Lung (tissue), 12 donors: ENCODE results near the gene SHISA7. TPM values are rescaled to one million over a fixed set of nuclear protein-coding genes. Genes with fewer than 3 reads are reported as not detected.
A peak's percentile ranks its signal among the peaks of the same experiment; 100 is the strongest.

Source experiments
- ATAC-seq: fragments of 200-7000 bp; cut with Tn5 transposase; one replicate; pipeline ENCODE4 v1.9.1; 2020; ENCODE audit warnings: moderate number of reproducible peaks; ENCODE audit not compliant: insufficient read depth, low FRiP score
- DNase-seq, 3 donors: peaks; one replicate each; pipeline ENCODE4 v3.0.0-alpha.2; 2013 to 2017
- H3K27ac ChIP-seq, 2 donors: one replicate each; pipeline ENCODE4 v1.5.1; 2013; ENCODE audit warnings: mild to moderate bottlenecking in 2 of 2, moderate library complexity in 2 of 2, control low read depth in 1 of 2, inconsistent platforms in 1 of 2, low read depth in 1 of 2, low read length in 1 of 2
- H3K27me3 ChIP-seq, 3 donors: one replicate each; pipeline ENCODE4 v1.5.1; 2013; ENCODE audit warnings: low read length in 2 of 3; ENCODE audit not compliant: control insufficient read depth in 3 of 3, insufficient read depth in 3 of 3
- H3K36me3 ChIP-seq, 4 donors: one replicate each; pipeline ENCODE4 v1.5.1; 2013; ENCODE audit warnings: low read length in 4 of 4, mild to moderate bottlenecking in 1 of 4, moderate library complexity in 1 of 4; ENCODE audit not compliant: control insufficient read depth in 4 of 4, insufficient read depth in 4 of 4
- H3K4me1 ChIP-seq, 5 donors: one replicate each; pipeline ENCODE4 v1.5.1; 2013; ENCODE audit warnings: low read length in 5 of 5, mild to moderate bottlenecking in 2 of 5, moderate library complexity in 1 of 5; ENCODE audit not compliant: control insufficient read depth in 5 of 5, insufficient read depth in 5 of 5
- H3K4me3 ChIP-seq: one replicate; pipeline ENCODE4 v1.5.1; 2013; ENCODE audit warnings: mild to moderate bottlenecking, control low read depth, moderate library complexity
- H3K9ac ChIP-seq, 2 donors: one replicate each; pipeline ENCODE4 v1.5.1; 2013; ENCODE audit warnings: low read length in 2 of 2, control low read depth in 1 of 2; ENCODE audit not compliant: insufficient read depth in 1 of 2
- H3K9me3 ChIP-seq, 4 donors: one replicate each; pipeline ENCODE4 v1.5.1; 2013; ENCODE audit warnings: low read length in 3 of 4, mild to moderate bottlenecking in 1 of 4, moderate library complexity in 1 of 4; ENCODE audit not compliant: control insufficient read depth in 4 of 4, insufficient read depth in 3 of 4
- WGBS, 2 donors: extraction: QIAGEN DNeasy Blood & Tissue Kit; methylation state at CpG; one replicate each; pipeline ENCODE4 v1.1.7; 2013; 5-methylcytosine and 5-hydroxymethylcytosine counted together
- polyA plus RNA-seq, 2 donors: library from polyadenylated mRNA; stranded (reverse); fragments of 200-250 nt; gene quantifications; one replicate each; pipeline ENCODE4 v1.2.1, GENCODE V29; 2013
- total RNA-seq, 2 donors: library from RNA; depleted of rRNA in 1 of 2; stranded (reverse); fragments of >200 nt in 1 of 2; gene quantifications; one replicate each; pipeline ENCODE4 v1.2.1, GENCODE V29; 2014 to 2021
- TF ChIP-seq, protein P1 (sequence below): IDR thresholded peaks from 2 replicates; pipeline ENCODE4 v1.5.1; 2012; ENCODE audit warnings: mild to moderate bottlenecking; ENCODE audit errors: control extremely low read depth, extremely low read depth
- donor health status: control.
- donor health status: control.
- donor health status: Bipolar disorder and iron deficiency.
- donor health status: healthy.
- donor health status: DM: yes; HTN: yes; CAD: no.

The SHISA7 gene
- total and polyA plus RNA-seq, 4 donors = 0.03 to 0.14 TPM; not detected in 2

DNA sequence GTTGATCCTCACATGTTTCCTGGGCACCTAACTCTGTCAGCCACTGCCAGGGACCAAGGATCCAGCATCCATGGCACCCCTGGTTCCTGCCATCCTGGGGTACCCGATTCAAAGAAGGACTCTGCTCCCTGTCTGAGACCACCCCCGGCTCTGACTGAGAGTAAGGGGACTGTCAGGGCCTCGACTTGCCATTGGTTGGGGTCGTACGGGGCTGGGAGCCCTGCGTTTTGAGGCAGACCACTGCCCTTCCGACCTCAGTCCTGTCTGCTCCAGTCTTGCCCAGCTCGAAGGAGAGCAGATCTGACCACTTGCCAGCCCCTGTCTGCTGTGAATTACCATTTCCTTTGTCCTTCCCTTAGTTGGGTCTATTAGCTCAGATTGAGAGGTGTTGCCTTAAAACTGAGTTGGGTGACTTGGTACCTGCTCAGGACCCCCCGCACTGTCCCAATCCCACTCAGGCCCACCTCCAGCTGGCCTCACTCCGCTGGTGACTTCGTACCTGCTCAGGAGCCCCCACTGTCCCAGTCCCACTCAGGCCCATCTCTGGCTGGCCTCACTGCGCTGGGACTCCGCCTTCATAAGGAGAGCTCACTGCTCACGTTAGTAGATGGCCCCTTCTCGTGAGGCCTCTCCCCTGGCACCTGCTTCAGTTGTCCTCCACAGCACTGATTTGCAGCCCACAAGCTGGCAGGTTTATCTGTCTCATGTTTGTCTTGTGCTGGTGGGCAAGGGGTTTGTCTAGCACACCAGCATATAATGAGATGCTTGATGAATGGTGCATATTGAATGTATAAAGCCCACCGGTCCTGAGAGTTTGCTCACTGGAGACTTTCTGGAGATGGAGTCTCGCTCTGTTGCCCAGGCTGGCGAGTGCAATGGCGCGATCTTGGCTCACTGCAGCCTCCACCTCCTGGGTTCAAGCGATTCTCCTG lies 53.4 kb downstream of the SHISA7 start:
- no peaks in the 10 kb centered on the region for H3K27me3 ChIP-seq
- no peak for DNase-seq
- H3K4me1 ChIP-seq = peaks cover 7 to 32% (median 18%) of the 10 kb centered on the region in 5 donors
- H3K36me3 ChIP-seq = peaks cover 3 to 43% (median 22%) of the 10 kb centered on the region in 4 donors
- H3K9me3 ChIP-seq = peaks cover 0 to 1% (median 0%) of the 10 kb centered on the region in 4 donors
- no peak overlapping the region for H3K27ac ChIP-seq
- H3K4me3 ChIP-seq = no peak overlapping the region
- TF ChIP-seq, protein P1, sequence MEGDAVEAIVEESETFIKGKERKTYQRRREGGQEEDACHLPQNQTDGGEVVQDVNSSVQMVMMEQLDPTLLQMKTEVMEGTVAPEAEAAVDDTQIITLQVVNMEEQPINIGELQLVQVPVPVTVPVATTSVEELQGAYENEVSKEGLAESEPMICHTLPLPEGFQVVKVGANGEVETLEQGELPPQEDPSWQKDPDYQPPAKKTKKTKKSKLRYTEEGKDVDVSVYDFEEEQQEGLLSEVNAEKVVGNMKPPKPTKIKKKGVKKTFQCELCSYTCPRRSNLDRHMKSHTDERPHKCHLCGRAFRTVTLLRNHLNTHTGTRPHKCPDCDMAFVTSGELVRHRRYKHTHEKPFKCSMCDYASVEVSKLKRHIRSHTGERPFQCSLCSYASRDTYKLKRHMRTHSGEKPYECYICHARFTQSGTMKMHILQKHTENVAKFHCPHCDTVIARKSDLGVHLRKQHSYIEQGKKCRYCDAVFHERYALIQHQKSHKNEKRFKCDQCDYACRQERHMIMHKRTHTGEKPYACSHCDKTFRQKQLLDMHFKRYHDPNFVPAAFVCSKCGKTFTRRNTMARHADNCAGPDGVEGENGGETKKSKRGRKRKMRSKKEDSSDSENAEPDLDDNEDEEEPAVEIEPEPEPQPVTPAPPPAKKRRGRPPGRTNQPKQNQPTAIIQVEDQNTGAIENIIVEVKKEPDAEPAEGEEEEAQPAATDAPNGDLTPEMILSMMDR = no peak
- no peak for ATAC-seq
- WGBS, 2 donors = 85 to 88% methylated on average over 21 of the region's 21 CpGs
- no peak overlapping the region for H3K9ac ChIP-seq

- TF ChIP-seq, protein P1 = no peak
- peaks cover 0 to 1% (median 0%) of the 10 kb centered on the region in 4 donors for H3K9me3 ChIP-seq
- WGBS, 2 donors = 86 to 91% methylated on average over 24 of the region's 24 CpGs
- no peak for ATAC-seq
- no peaks in the 10 kb centered on the region for H3K27me3 ChIP-seq
- peaks cover 7 to 41% (median 22%) of the 10 kb centered on the region in 5 donors for H3K4me1 ChIP-seq
- H3K9ac ChIP-seq = no peak overlapping the region
- H3K36me3 ChIP-seq = peaks cover 3 to 43% (median 21%) of the 10 kb centered on the region in 4 donors
- DNase-seq = no peak
- no peak overlapping the region for H3K27ac ChIP-seq
- H3K4me3 ChIP-seq = peak overlapping the region; percentile 10
Measured at GRCh38 chr19:55387736-55388497, 55.2 kb downstream of the SHISA7 start.

- 2 to 3% methylated on average over 33 of the region's 33 CpGs for WGBS, 2 donors
- H3K9me3 ChIP-seq = peaks cover 0 to 2% (median 0%) of the 10 kb centered on the region in 4 donors
- H3K27ac ChIP-seq = peak overlapping the region; percentile 93
Measured at GRCh38 chr19:55386493-55386971, 56.6 kb downstream of the SHISA7 start.

More at GRCh38 chr19:55386493-55386971, 56.6 kb downstream of the SHISA7 start:
- DNase-seq = no peak
- Histone ChIP-seq H3K4me1 (peaks cover 7 to 41% (median 22%) of the 10 kb centered on the region in 5 donors), H3K4me3 (peak overlapping the region; percentile 97), H3K9ac (peak overlapping the region; percentile 69 to 76), H3K36me3 (peaks cover 3 to 41% (median 21%) of the 10 kb centered on the region in 4 donors), H3K27me3 (peaks cover 0 to 2% (median 0%) of the 10 kb centered on the region in 3 donors)
- TF ChIP-seq, protein P1 = no peak
- no peak for ATAC-seq
